NB4 (cell line): ENCODE measurements around the gene MYO7A.

ENCODE experiments used
- CTCF ChIP-seq: IDR thresholded peaks from one replicate; pipeline ENCODE4 v1.5.1; 2012; ENCODE audit warnings: low read depth, low read length
- POLR2A ChIP-seq: IDR thresholded peaks from 2 replicates; pipeline ENCODE4 v1.6.1; 2011; ENCODE audit warnings: mild to moderate bottlenecking; ENCODE audit not compliant: insufficient read length; ENCODE audit errors: extremely low read depth

- TF ChIP-seq POLR2A: no peak
- TF ChIP-seq CTCF: no peak
Observed at GRCh38 chr11:77100166-77101042, 27.6 kb upstream of the MYO7A start.
